DMS114 treated with DMSO at 0.1 percent for 48 hours (cell line): ENCODE results near the gene DRC3.

Source experiments
- DNase-seq: peaks from one replicate; lab custom pipeline; 2025; ENCODE audit not compliant: unreplicated experiment; lab: John Stamatoyannopoulos, UW

DRC3 gene

DNA sequence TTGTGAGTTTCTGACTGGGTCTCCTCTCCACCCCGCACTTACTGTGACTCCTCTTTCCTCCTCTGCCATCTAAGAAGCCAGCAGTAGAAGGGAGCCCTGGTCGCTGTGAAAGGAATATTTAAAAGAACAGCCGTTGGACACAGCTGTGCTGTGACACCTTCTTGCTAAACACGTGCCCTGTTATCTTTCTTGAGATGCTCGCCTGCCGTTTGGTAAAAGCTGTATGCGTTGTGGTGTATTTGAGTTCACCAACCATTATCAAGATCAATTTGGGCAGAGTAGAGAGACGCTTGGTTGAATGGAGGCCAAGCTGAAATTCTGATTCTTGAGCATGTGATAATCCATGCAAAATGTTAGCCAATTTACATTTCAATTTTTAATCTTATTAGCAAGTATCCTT lies 70.3 kb downstream of the DRC3 start:
- DNase-seq: no peak

- DNase-seq: no peak
These were observed 70.8 kb downstream of the DRC3 start for GRCh38 chr17:18043491-18043890.

DNA sequence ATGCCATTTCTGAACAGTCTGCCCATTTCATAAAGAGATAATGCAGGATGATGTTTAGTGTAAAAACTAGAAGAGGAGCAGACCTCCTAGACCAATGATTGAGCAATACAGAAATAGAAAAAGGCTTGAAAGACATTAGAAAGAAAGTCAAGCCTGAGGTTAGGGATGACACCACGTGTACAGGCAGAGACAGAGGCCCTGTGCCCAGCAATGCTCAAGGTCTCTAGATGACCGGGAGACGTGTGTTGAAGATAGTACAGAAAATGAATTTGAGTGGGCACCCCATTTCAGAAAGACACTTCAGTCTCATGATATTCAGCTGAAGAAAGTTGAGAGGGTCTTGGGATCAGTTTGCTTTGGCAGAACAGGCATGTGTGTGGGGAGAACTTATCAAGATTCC lies 71.9 kb downstream of the DRC3 start:
- DNase-seq: no peak

DNA sequence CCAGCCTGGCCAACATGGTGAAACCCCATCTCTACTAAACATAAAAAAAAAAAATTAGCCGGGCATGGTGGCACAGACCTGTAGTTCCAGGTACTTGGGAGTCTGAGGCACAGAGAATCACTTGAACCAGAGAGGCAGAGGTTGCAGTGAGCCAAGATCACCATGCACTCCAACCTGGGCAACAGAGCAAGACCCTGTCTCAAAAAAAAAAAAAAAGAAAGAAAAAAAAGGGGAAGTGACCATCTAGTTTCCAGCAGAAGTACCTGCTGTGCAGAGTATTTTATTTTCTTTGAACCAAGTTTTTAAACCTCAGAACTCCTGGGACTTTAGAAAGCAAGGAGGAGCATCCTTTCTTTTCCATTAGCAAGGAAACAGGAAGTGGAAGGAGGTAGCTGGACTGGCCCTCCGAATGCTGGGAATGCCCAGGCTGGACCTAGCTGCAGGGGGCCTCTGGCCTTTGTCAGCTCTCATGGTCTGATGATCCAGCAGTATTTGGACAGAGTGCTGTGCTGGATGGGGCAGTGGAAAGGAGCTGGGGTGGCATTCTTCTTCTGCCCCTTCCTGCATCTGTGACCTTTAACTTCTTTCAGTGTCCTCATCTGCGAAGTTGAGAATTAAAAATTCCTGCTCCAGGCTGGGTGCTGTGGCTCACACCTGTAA lies 73.2 kb downstream of the DRC3 start:
- no peak for DNase-seq

- DNase-seq: no peak
These were observed 82.9 kb downstream of the DRC3 start for GRCh38 chr17:18055597-18055996.

DNA sequence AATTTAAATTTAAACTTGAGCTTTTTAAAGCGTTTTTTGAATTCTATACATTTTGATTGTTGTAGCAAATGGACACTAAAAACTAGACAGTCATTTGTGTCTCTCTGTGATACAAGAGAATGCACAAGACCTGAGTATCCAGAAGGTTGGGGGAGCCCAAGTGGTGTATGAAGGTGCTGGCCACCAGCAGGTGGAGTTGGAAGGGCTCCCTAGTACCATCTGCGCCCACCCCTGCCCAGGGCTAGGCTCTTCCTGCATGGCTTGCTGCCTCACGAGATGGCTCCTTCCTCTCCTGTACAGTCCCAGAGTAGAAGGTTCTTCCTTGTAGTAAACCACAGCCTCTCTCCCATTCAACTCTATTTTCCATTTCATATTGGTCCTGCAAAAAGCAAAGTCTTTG lies 83.6 kb downstream of the DRC3 start:
- DNase-seq: no peak

GRCh38 chr17:18059283-18059682 lies 86.6 kb downstream of the DRC3 start:
- DNase-seq: no peak

GRCh38 chr17:18064053-18064452 lies 91.4 kb downstream of the DRC3 start:
- DNase-seq: no peak

DNA sequence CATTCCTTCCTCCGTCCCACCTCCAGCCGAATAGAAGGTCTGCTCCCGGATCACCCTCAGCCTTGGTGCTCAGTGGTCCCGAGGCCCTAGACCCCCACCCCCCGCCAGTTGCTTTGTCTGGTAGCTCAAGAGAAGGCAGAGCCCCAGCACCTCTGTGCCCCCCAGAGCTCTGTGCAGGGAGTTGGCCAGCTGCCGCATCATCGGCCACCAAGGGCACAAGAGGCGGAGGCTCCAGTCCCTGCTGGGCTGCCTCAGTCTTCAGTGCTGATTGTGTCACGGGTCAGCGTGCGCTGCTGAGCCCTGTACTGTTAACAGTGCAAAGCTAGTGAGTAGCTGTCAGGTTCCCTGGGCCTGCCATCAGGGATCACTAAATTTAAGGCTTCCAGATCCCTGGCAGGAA lies 92.9 kb downstream of the DRC3 start:
- DNase-seq: no peak
